CD4-positive, alpha-beta T cell treated with Interleukin-21 for 1 hour (primary cell): ENCODE data around the gene DNAJB6.
A peak's percentile ranks its signal among the peaks of the same experiment; 100 is the strongest.
"Not testable (repeated sequence)": the region's sequence is repeated elsewhere in the genome, so short reads cannot be mapped to it uniquely, and the experiment has no call there.

Experiments used
- DNase-seq: peaks from one replicate; pipeline ENCODE4 v3.0.0-alpha.2; 2020

DNAJB6 gene

GRCh38 chr7:157329447-157329846 is 7.4 kb upstream of the DNAJB6 start:
- DNase-seq: no peak

GRCh38 chr7:157330567-157330966 is 6.2 kb upstream of the DNAJB6 start:
- not testable (repeated sequence) for DNase-seq

GRCh38 chr7:157331049-157331448 is 5.8 kb upstream of the DNAJB6 start:
- DNase-seq: not testable (repeated sequence)

GRCh38 chr7:157335236-157335635 is 1.6 kb upstream of the DNAJB6 start:
- DNase-seq: no peak

- DNase-seq: no peak
Measured at GRCh38 chr7:157335991-157336382, 817 bp upstream of the DNAJB6 start.

GRCh38 chr7:157337316-157338149 is 729 bp downstream of the DNAJB6 start:
- DNase-seq: peak; percentile 58

GRCh38 chr7:157339777-157340677 is 3.2 kb downstream of the DNAJB6 start:
- peak; percentile 77 for DNase-seq

GRCh38 chr7:157347217-157347904 is 10.6 kb downstream of the DNAJB6 start:
- DNase-seq: no peak

GRCh38 chr7:157348548-157348947 is 11.7 kb downstream of the DNAJB6 start:
- DNase-seq: no peak

GRCh38 chr7:157352516-157352915 is 15.7 kb downstream of the DNAJB6 start:
- DNase-seq: no peak

GRCh38 chr7:157355784-157356511 is 19.1 kb downstream of the DNAJB6 start:
- DNase-seq: no peak

- DNase-seq: no peak
Measured at GRCh38 chr7:157357129-157358040, 20.6 kb downstream of the DNAJB6 start.

- DNase-seq: no peak
Measured at GRCh38 chr7:157358041-157358752, 21.4 kb downstream of the DNAJB6 start.

GRCh38 chr7:157358753-157359096 is 21.9 kb downstream of the DNAJB6 start:
- no peak for DNase-seq

GRCh38 chr7:157359581-157359980 is 22.8 kb downstream of the DNAJB6 start:
- no peak for DNase-seq

- DNase-seq: no peak
Measured at GRCh38 chr7:157360483-157361025, 23.8 kb downstream of the DNAJB6 start.

GRCh38 chr7:157361537-157361936 is 24.7 kb downstream of the DNAJB6 start:
- no peak for DNase-seq

- DNase-seq: no peak
Measured at GRCh38 chr7:157362729-157363128, 25.9 kb downstream of the DNAJB6 start.

GRCh38 chr7:157366722-157367121 is 29.9 kb downstream of the DNAJB6 start:
- no peak for DNase-seq

- DNase-seq: no peak
Measured at GRCh38 chr7:157368955-157369354, 32.2 kb downstream of the DNAJB6 start.

- no peak for DNase-seq
Measured at GRCh38 chr7:157370742-157371141, 33.9 kb downstream of the DNAJB6 start.
